B cell (primary cell): Measurements from ENCODE around the gene GRK3. TPM values are rescaled to one million over a fixed set of nuclear protein-coding genes. Genes with fewer than 3 reads are reported as not detected.

Experiments used
- ATAC-seq: fragments of 200-7000 bp; cut with Tn5 transposase; one replicate; pipeline ENCODE4 v1.10.0; 2021; ENCODE audit warnings: low read depth, mild to moderate bottlenecking, moderate number of reproducible peaks, moderate library complexity
- CTCF ChIA-PET: fragments of 350-600 bp; sonication (Branson Sonifier 250); formaldehyde crosslinking; loops from one replicate; lab custom pipeline; 2021; ENCODE audit warnings: antibody characterized with exemption, inconsistent platforms; lab: Charles Lee
- POLR2A ChIA-PET: fragments of 350-600 bp; sonication (Branson Sonifier 250); formaldehyde crosslinking; loops from one replicate; lab custom pipeline; 2021; ENCODE audit warnings: antibody characterized with exemption; lab: Charles Lee
- DNase-seq: peaks from one replicate; pipeline ENCODE4 v3.0.0; 2013
- H2AFZ ChIP-seq: 2 replicates; pipeline ENCODE4 v1.6.1; 2012; ENCODE audit warnings: mild to moderate bottlenecking, low read depth, low read length; ENCODE audit not compliant: insufficient read depth, poor library complexity, severe bottlenecking
- H3K27ac ChIP-seq, 2 donors: 1 replicate in 1 of 2; 2 replicates in 1 of 2; pipeline ENCODE4 v1.5.1; 2012 to 2013; ENCODE audit warnings: low read length in 2 of 2, mild to moderate bottlenecking in 2 of 2, moderate library complexity in 1 of 2
- H3K27me3 ChIP-seq, 4 experiments: fragments of 200-600 bp in 1 of 4; sonication (generic) in 1 of 4; replicated peaks in 1 of 4; 1 replicate in 2 of 4; 2 replicates in 2 of 4; pipeline versions ENCODE4 v1.6.1 to v1.7.0; 2013 to 2016; ENCODE audit warnings: low read length in 3 of 4, mild to moderate bottlenecking in 2 of 4, mixed read lengths in 1 of 4, moderate library complexity in 1 of 4; ENCODE audit not compliant: insufficient read depth in 4 of 4, control insufficient read depth in 3 of 4; ENCODE audit errors: control extremely low read depth in 1 of 4
- H3K36me3 ChIP-seq, 2 experiments: replicated peaks in 1 of 2; 1 replicate in 1 of 2; 2 replicates in 1 of 2; pipeline versions ENCODE4 v1.6.1 to v1.7.1; 2013; ENCODE audit warnings: low read length in 1 of 2; ENCODE audit not compliant: insufficient read depth in 2 of 2, control insufficient read depth in 1 of 2; ENCODE audit errors: control extremely low read depth in 1 of 2, extremely low read depth in 1 of 2
- H3K4me1 ChIP-seq, 2 donors: fragments of 200-600 bp in 1 of 2; sonication (generic) in 1 of 2; 1 replicate in 1 of 2; 2 replicates in 1 of 2; pipeline versions ENCODE4 v1.5.1 to v1.6.1; 2013 to 2017; ENCODE audit warnings: low read length in 2 of 2; ENCODE audit not compliant: control insufficient read depth in 2 of 2, insufficient read depth in 2 of 2
- H3K4me2 ChIP-seq: replicated peaks from 2 replicates; pipeline ENCODE3; 2012; ENCODE audit warnings: mild to moderate bottlenecking, low read depth, low read length; ENCODE audit not compliant: poor library complexity, severe bottlenecking
- H3K4me3 ChIP-seq, 5 experiments: fragments of 200-600 bp in 1 of 5; sonication (generic) in 1 of 5; 1 replicate in 3 of 5; 2 replicates in 2 of 5; pipeline versions ENCODE4 v1.5.1 to v1.7.0; 2011 to 2016; ENCODE audit warnings: low read length in 4 of 5, mild to moderate bottlenecking in 4 of 5, low read depth in 2 of 5, control low read depth in 1 of 5, moderate library complexity in 1 of 5; ENCODE audit not compliant: insufficient read depth in 1 of 5; ENCODE audit errors: control extremely low read depth in 1 of 5, extremely low read depth in 1 of 5
- H3K79me2 ChIP-seq: fragments of 200-600 bp; sonication (generic); one replicate; pipeline ENCODE4 v1.6.0; 2016; ENCODE audit warnings: low read length; ENCODE audit not compliant: control insufficient read depth, insufficient read depth
- H3K9ac ChIP-seq: fragments of 200-600 bp; sonication (generic); 2 replicates; pipeline ENCODE4 v1.6.1; 2017; ENCODE audit warnings: mild to moderate bottlenecking, low read length, moderate library complexity
- H3K9me3 ChIP-seq, 3 donors: one replicate each; pipeline versions ENCODE4 v1.6.1 to v1.7.1; 2013; ENCODE audit warnings: low read length in 2 of 3; ENCODE audit not compliant: control insufficient read depth in 2 of 3, insufficient read depth in 1 of 3; ENCODE audit errors: control extremely low read depth in 1 of 3
- H4K20me1 ChIP-seq: 2 replicates; pipeline ENCODE4 v1.6.0; 2012; ENCODE audit warnings: mild to moderate bottlenecking, low read length; ENCODE audit not compliant: insufficient read depth, control insufficient read depth, poor library complexity, severe bottlenecking
- H3K27ac Mint-ChIP-seq: one replicate; pipeline ENCODE4 v1.8.0; 2021; ENCODE audit warnings: mixed read lengths
- H3K27me3 Mint-ChIP-seq: one replicate; pipeline ENCODE4 v1.8.0; 2021; ENCODE audit warnings: mixed read lengths
- H3K4me1 Mint-ChIP-seq: one replicate; pipeline ENCODE4 v1.8.0; 2021; ENCODE audit warnings: mixed read lengths
- H3K4me3 Mint-ChIP-seq: one replicate; pipeline ENCODE4 v1.8.0; 2021; ENCODE audit warnings: mixed read lengths
- H3K9me3 Mint-ChIP-seq: one replicate; pipeline ENCODE4 v1.8.0; 2022; ENCODE audit warnings: mixed read lengths; ENCODE audit not compliant: insufficient read depth
- EZH2 ChIP-seq: IDR thresholded peaks from 2 replicates; pipeline ENCODE4 v1.6.1; 2012; ENCODE audit warnings: borderline replicate concordance, low read depth, mild to moderate bottlenecking, moderate library complexity, low read length; ENCODE audit not compliant: insufficient read depth, poor library complexity, severe bottlenecking
- WGBS: methylation state at CpG from one replicate; pipeline ENCODE4 v1.1.5; 2013; ENCODE audit warnings: missing lambda C conversion rate; ENCODE audit not compliant: insufficient coverage; 5-methylcytosine and 5-hydroxymethylcytosine counted together
- intact Hi-C: fragments of 100-400 bp; cut with micrococcal nuclease; formaldehyde crosslinking; loops from one replicate; pipeline ENCODE4 v1.10.0; 2022
- polyA plus RNA-seq: library from polyadenylated mRNA; depleted of rRNA; stranded (reverse); fragments of >200 nt; gene quantifications from 2 replicates; pipeline ENCODE4 v1.2.3, GENCODE V29; 2012
- total RNA-seq, 2 donors: library from RNA; stranded (reverse); fragments of 120-200 nt in 1 of 2; gene quantifications; 1 replicate in 1 of 2; 2 replicates in 1 of 2; pipeline versions ENCODE4 v1.2.3 to v1.2.4, GENCODE V29; 2013 to 2022
- TF ChIP-seq, protein P1 (sequence below): fragments of 200-600 bp; IDR thresholded peaks from one replicate; pipeline ENCODE4 v1.8.0; 2022; ENCODE audit warnings: antibody characterized with exemption, mild to moderate bottlenecking

Gene GRK3
- total and polyA plus RNA-seq, 2 donors (not counting 1 experiment from before 2014, with no cell fraction given) = 17.6 to 61.0 TPM

DNA sequence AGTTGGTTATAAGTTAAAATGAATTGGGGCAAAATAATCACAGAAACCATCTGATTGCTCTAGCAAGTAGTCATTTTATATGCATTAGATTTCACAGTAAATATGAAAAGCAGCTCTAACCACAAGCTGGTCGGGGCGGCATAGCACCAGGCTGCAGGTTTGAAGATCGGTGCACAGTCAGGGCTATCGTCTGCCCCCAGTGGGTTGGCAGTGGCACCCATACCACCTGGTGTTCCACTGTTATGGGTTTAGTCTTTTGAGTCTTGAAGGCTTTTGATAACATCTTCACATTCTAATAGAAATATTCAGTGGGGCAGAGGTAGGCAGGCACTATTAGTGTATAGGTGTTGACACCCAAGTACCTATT lies 62.1 kb downstream of the GRK3 start:
- peak overlapping the region; percentile 52 for H3K4me2 ChIP-seq
- no peak overlapping the region for H3K9ac ChIP-seq
- peaks cover 80% of the 10 kb centered on the region for H4K20me1 ChIP-seq
- H3K79me2 ChIP-seq = peaks cover 89% of the 10 kb centered on the region
- DNase-seq = peak; percentile 33
- H3K4me3 ChIP-seq = peak overlapping the region in 1 of 5 experiments; percentile 12
- no CpG with 5 or more reads among the region's 4 CpGs for WGBS
- H2AFZ ChIP-seq = no peak overlapping the region
- intact Hi-C loops = loop anchor here (2.0 kb wide), 1 partner anchor 24 kb away; no protein-coding TSS in a partner anchor
- CTCF ChIA-PET = interaction anchor here (1.4 to 2.3 kb wide), 4 partner anchors 39 to 82 kb away, joined by 3 to 15 read pairs (median 6); no protein-coding TSS in a partner anchor
- no peaks in the 10 kb centered on the region for H3K27me3 Mint-ChIP-seq
- H3K27ac Mint-ChIP-seq = peak overlapping the region; percentile 51
- POLR2A ChIA-PET = no interaction called here
- ATAC-seq = peak; percentile 73
- peaks cover 23 to 31% of the 10 kb centered on the region in 2 donors for H3K4me1 ChIP-seq
- H3K27me3 ChIP-seq = no peaks in the 10 kb centered on the region
- peak overlapping the region in 1 of 2 donors; percentile 57 for H3K27ac ChIP-seq
- peaks cover 43% of the 10 kb centered on the region for H3K4me1 Mint-ChIP-seq
- H3K9me3 Mint-ChIP-seq = no peaks in the 10 kb centered on the region
- TF ChIP-seq, protein P1, sequence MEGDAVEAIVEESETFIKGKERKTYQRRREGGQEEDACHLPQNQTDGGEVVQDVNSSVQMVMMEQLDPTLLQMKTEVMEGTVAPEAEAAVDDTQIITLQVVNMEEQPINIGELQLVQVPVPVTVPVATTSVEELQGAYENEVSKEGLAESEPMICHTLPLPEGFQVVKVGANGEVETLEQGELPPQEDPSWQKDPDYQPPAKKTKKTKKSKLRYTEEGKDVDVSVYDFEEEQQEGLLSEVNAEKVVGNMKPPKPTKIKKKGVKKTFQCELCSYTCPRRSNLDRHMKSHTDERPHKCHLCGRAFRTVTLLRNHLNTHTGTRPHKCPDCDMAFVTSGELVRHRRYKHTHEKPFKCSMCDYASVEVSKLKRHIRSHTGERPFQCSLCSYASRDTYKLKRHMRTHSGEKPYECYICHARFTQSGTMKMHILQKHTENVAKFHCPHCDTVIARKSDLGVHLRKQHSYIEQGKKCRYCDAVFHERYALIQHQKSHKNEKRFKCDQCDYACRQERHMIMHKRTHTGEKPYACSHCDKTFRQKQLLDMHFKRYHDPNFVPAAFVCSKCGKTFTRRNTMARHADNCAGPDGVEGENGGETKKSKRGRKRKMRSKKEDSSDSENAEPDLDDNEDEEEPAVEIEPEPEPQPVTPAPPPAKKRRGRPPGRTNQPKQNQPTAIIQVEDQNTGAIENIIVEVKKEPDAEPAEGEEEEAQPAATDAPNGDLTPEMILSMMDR = no peak
- TF ChIP-seq EZH2 = no peak
- no peaks in the 10 kb centered on the region for H3K9me3 ChIP-seq
- peak overlapping the region; percentile 25 for H3K4me3 Mint-ChIP-seq
- peaks cover 0 to 9% of the 10 kb centered on the region in 2 experiments for H3K36me3 ChIP-seq

DNA sequence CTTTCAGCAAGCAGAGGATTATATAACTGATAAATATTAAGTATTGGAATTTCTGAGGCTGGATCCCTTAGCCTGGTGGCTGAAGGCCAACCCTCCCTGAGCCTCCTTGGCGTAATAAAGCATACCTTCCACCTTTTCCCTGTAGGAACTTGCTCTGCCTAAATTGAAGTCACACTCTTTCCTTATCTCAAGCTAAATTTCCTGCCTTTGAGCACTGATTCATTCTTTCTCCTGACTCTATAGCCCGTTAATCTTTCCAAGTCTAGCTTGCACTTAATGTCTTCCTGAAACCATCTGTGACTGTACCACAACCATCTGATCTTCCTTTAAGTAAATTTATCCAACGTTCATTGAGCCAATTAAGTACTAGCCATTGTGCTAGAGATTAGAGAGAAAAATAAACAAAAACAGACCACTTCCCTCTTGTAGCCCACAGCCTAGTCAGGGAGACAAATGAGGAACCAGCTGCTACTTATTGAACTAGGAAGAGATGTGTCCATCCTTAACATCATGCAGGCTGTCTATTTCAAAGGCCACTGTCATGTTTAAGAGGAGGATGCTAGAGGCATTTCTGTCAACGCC lies 62.9 kb downstream of the GRK3 start:
- POLR2A ChIA-PET = no interaction called here
- H3K4me1 Mint-ChIP-seq = peaks cover 41% of the 10 kb centered on the region
- peaks cover 77% of the 10 kb centered on the region for H4K20me1 ChIP-seq
- H3K9ac ChIP-seq = no peak overlapping the region
- H3K36me3 ChIP-seq = peaks cover 0 to 9% of the 10 kb centered on the region in 2 experiments
- DNase-seq (peak; percentile 50), ATAC-seq (peak; percentile 62)
- intact Hi-C loops = loop anchor here (1.0 to 2.0 kb wide), 2 partner anchors 11 to 23 kb away; no protein-coding TSS in a partner anchor
- H3K27me3 ChIP-seq = no peaks in the 10 kb centered on the region
- H3K4me2 ChIP-seq = peak overlapping the region; percentile 52
- CTCF ChIA-PET = interaction anchor here (0.9 to 2.3 kb wide), 5 partner anchors 39 to 85 kb away, joined by 3 to 15 read pairs (median 6); no protein-coding TSS in a partner anchor
- no peaks in the 10 kb centered on the region for H3K9me3 Mint-ChIP-seq
- H3K27ac Mint-ChIP-seq = no peak overlapping the region
- no peak overlapping the region for H3K4me3 Mint-ChIP-seq
- peaks cover 23 to 31% of the 10 kb centered on the region in 2 donors for H3K4me1 ChIP-seq
- H3K27ac ChIP-seq = peak overlapping the region in 1 of 2 donors; percentile 57
- H3K27me3 Mint-ChIP-seq = no peaks in the 10 kb centered on the region
- WGBS = 60% methylated on average over 2 of the region's 4 CpGs
- H2AFZ ChIP-seq = no peak overlapping the region
- peaks cover 89% of the 10 kb centered on the region for H3K79me2 ChIP-seq
- no peaks in the 10 kb centered on the region for H3K9me3 ChIP-seq
- no peak overlapping the region for H3K4me3 ChIP-seq
- no peak for TF ChIP-seq EZH2
- TF ChIP-seq, protein P1 = no peak
